ENCODE measurements around the gene SSBP2.

DNA sequence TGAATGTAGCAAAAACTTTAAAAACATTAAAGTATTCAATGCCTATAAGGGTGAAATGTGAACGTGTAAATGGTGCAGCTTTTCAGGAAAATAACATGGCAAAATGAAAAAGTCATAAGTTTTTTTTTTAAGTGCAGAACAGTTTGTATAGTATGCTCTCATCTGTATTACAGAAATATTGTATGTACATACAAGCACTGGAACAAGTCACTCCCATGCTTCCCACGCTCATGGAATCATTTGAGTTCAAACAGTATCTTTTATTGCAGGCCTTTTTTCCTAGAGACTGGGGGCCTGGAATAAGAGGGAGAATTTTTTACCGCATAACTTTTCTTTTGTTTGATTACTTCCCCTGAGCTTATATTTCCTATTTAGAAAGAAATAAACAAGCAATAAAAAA, 94.1 kb downstream of the SSBP2 start:
- TF ChIP-seq, protein P1, sequence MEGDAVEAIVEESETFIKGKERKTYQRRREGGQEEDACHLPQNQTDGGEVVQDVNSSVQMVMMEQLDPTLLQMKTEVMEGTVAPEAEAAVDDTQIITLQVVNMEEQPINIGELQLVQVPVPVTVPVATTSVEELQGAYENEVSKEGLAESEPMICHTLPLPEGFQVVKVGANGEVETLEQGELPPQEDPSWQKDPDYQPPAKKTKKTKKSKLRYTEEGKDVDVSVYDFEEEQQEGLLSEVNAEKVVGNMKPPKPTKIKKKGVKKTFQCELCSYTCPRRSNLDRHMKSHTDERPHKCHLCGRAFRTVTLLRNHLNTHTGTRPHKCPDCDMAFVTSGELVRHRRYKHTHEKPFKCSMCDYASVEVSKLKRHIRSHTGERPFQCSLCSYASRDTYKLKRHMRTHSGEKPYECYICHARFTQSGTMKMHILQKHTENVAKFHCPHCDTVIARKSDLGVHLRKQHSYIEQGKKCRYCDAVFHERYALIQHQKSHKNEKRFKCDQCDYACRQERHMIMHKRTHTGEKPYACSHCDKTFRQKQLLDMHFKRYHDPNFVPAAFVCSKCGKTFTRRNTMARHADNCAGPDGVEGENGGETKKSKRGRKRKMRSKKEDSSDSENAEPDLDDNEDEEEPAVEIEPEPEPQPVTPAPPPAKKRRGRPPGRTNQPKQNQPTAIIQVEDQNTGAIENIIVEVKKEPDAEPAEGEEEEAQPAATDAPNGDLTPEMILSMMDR (IDR thresholded peaks at IDR 0.05) = no peak
- TF ChIP-seq POLR2A (IDR thresholded peaks at IDR 0.05) = no peak

Data from thyroid gland (tissue), 4 donors.